Upper lobe of right lung (tissue), 1 donor: Measurements from ENCODE around the gene RRP15. TPM values are rescaled to one million over a fixed set of nuclear protein-coding genes. Genes with fewer than 3 reads are reported as not detected.
A peak's percentile ranks its signal among the peaks of the same experiment; 100 is the strongest.

ENCODE experiments used
- ATAC-seq: fragments of 200-7000 bp; cut with Tn5 transposase; one replicate; pipeline ENCODE4 v1.9.1; 2020; ENCODE audit warnings: mild to moderate bottlenecking, moderate library complexity
- DNase-seq: peaks from one replicate; pipeline ENCODE4 v3.0.0-alpha.2; 2020
- H3K27ac ChIP-seq: fragments of 200-600 bp; one replicate; pipeline ENCODE4 v1.8.0; 2022
- H3K27me3 ChIP-seq: fragments of 200-600 bp; one replicate; pipeline ENCODE4 v1.8.0; 2022; ENCODE audit warnings: mild to moderate bottlenecking
- H3K36me3 ChIP-seq: fragments of 200-600 bp; one replicate; pipeline ENCODE4 v1.8.0; 2022
- H3K4me1 ChIP-seq: fragments of 200-600 bp; one replicate; pipeline ENCODE4 v1.8.0; 2022
- H3K4me3 ChIP-seq: fragments of 200-600 bp; one replicate; pipeline ENCODE4 v1.8.0; 2022; ENCODE audit warnings: mild to moderate bottlenecking
- H3K9me3 ChIP-seq: fragments of 200-600 bp; one replicate; pipeline ENCODE4 v1.8.0; 2022
- intact Hi-C: fragments of 100-400 bp; cut with DNase I; formaldehyde crosslinking; loops from one replicate; pipeline ENCODE4 v1.11.0; 2022
- total RNA-seq: library from RNA; stranded (reverse); fragmentation: NEBNext Ultra II Directional; extraction: Animal tissue kit (Norgen Biotek cat#: 25700); gene quantifications from one replicate; pipeline ENCODE4 v1.2.1, GENCODE V29; 2021
- TF ChIP-seq, protein P1 (sequence below): fragments of 200-600 bp; IDR thresholded peaks from one replicate; pipeline ENCODE4 v1.8.0; 2022; ENCODE audit warnings: antibody characterized with exemption
- donor health status: DM: no; HTN: yes; CAD: no; lungs with severe emphysema.

RRP15 gene
- total RNA-seq, 1 donor from 2014 or later = 16.9 TPM

- H3K36me3 ChIP-seq = no peaks in the 10 kb centered on the region
- H3K27me3 ChIP-seq = no peaks in the 10 kb centered on the region
- H3K9me3 ChIP-seq = no peaks in the 10 kb centered on the region
- TF ChIP-seq, protein P1, sequence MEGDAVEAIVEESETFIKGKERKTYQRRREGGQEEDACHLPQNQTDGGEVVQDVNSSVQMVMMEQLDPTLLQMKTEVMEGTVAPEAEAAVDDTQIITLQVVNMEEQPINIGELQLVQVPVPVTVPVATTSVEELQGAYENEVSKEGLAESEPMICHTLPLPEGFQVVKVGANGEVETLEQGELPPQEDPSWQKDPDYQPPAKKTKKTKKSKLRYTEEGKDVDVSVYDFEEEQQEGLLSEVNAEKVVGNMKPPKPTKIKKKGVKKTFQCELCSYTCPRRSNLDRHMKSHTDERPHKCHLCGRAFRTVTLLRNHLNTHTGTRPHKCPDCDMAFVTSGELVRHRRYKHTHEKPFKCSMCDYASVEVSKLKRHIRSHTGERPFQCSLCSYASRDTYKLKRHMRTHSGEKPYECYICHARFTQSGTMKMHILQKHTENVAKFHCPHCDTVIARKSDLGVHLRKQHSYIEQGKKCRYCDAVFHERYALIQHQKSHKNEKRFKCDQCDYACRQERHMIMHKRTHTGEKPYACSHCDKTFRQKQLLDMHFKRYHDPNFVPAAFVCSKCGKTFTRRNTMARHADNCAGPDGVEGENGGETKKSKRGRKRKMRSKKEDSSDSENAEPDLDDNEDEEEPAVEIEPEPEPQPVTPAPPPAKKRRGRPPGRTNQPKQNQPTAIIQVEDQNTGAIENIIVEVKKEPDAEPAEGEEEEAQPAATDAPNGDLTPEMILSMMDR = no peak
- H3K27ac ChIP-seq = no peak overlapping the region
- DNase-seq (no peak), ATAC-seq (no peak)
- H3K4me3 ChIP-seq = no peak overlapping the region
- intact Hi-C loops = no loop called here
- peaks cover 3% of the 10 kb centered on the region for H3K4me1 ChIP-seq
Measured at GRCh38 chr1:218341325-218341724, 56.2 kb downstream of the RRP15 start.

GRCh38 chr1:218342091-218342490, 57.0 kb downstream of the RRP15 start:
- H3K27ac ChIP-seq = no peak overlapping the region
- H3K4me1 ChIP-seq = peaks cover 3% of the 10 kb centered on the region
- TF ChIP-seq, protein P1 = no peak
- no peaks in the 10 kb centered on the region for H3K27me3 ChIP-seq
- no peaks in the 10 kb centered on the region for H3K9me3 ChIP-seq
- intact Hi-C loops = no loop called here
- H3K4me3 ChIP-seq = no peak overlapping the region
- ATAC-seq (no peak), DNase-seq (no peak)
- no peaks in the 10 kb centered on the region for H3K36me3 ChIP-seq

DNA sequence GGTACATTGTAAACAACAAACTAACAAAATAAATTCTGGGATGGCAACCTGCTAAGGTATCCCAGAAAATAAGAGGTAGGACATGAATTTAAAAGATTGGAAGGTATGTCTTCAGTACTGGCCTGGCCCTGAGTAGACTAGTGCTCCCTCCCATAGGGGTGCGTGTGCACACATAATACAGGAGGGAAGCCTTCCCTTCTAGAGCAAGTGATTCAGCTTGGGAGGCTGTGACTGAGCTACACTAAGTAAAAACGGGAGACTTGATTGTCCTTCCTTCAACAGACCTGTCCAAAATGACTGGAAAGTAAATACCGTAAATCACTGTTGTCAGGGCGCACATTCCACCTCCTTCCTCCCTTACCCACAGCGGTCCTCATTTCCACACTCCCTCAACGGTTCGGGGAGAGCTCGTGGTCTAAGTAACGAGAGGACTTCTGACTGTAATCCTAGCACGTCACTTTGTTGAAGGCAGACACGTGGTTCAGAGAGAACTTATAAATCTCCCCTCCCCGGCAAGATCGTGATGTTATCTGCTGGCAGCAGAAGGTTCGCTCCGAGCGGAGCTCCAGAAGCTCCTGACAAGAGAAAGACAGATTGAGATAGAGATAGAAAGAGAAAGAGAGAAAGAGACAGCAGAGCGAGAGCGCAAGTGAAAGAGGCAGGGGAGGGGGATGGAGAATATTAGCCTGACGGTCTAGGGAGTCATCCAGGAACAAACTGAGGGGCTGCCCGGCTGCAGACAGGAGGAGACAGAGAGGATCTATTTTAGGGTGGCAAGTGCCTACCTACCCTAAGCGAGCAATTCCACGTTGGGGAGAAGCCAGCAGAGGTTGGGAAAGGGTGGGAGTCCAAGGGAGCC, 60.0 kb downstream of the RRP15 start, which contains the start of gene TGFB2:
TSS of gene TGFB2 (plus strand) at position 523 of the 859 bp plus-strand sequence. CDS start 1,366 bp downstream, outside the sequence.
- TF ChIP-seq, protein P1 = no peak
- peaks cover 12% of the 10 kb centered on the region for H3K4me1 ChIP-seq
- H3K27ac ChIP-seq = peak within 1 kb of the TSS; percentile 73
- intact Hi-C loops = no loop called here
- no peaks in the 10 kb centered on the region for H3K27me3 ChIP-seq
- H3K36me3 ChIP-seq = no peaks in the 10 kb centered on the region
- peak; percentile 74 for ATAC-seq
- H3K9me3 ChIP-seq = no peaks in the 10 kb centered on the region
- H3K4me3 ChIP-seq = peak within 1 kb of the TSS; percentile 70
- DNase-seq = no peak

- Histone ChIP-seq H3K27me3 (no peaks in the 10 kb centered on the region), H3K4me3 (peak overlapping the region; percentile 70), H3K4me1 (peaks cover 12% of the 10 kb centered on the region), H3K36me3 (no peaks in the 10 kb centered on the region), H3K9me3 (no peaks in the 10 kb centered on the region), H3K27ac (peak overlapping the region; percentile 73)
- intact Hi-C loops = no loop called here
- ATAC-seq = peak; percentile 84
- TF ChIP-seq, protein P1 = no peak
- peak; percentile 82 for DNase-seq
Measured at GRCh38 chr1:218345673-218346390, 60.7 kb downstream of the RRP15 start.

DNA sequence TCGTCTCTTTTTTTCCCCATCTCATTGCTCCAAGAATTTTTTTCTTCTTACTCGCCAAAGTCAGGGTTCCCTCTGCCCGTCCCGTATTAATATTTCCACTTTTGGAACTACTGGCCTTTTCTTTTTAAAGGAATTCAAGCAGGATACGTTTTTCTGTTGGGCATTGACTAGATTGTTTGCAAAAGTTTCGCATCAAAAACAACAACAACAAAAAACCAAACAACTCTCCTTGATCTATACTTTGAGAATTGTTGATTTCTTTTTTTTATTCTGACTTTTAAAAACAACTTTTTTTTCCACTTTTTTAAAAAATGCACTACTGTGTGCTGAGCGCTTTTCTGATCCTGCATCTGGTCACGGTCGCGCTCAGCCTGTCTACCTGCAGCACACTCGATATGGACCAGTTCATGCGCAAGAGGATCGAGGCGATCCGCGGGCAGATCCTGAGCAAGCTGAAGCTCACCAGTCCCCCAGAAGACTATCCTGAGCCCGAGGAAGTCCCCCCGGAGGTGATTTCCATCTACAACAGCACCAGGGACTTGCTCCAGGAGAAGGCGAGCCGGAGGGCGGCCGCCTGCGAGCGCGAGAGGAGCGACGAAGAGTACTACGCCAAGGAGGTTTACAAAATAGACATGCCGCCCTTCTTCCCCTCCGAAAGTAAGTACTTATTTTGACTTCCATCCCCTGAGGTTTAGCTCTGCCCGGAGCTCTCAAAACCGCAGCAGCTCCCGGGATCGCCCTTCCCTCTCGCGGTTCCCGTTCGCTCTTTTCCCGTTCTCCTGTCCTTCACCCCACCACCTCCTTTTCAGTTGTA, 61.5 kb downstream of the RRP15 start:
- no peak for DNase-seq
- Histone ChIP-seq H3K27me3 (no peaks in the 10 kb centered on the region), H3K27ac (peak overlapping the region; percentile 73), H3K36me3 (no peaks in the 10 kb centered on the region), H3K4me3 (peak overlapping the region; percentile 70), H3K4me1 (peaks cover 12% of the 10 kb centered on the region), H3K9me3 (no peaks in the 10 kb centered on the region)
- ATAC-seq = peak; percentile 4
- TF ChIP-seq, protein P1 = no peak
- intact Hi-C loops = no loop called here
